IMR-90 (cell line): ENCODE measurements around the gene GMEB1.

Experiments used
- CEBPB ChIP-seq: IDR thresholded peaks from 2 replicates; pipeline ENCODE4 v1.6.1; 2012; ENCODE audit warnings: low read depth, low read length, improper control_type of control experiment
- CHD1 ChIP-seq: IDR thresholded peaks from 2 replicates; pipeline ENCODE4 v1.6.1; 2012; ENCODE audit warnings: low read depth, low read length, improper control_type of control experiment
- CTCF ChIP-seq: conservative IDR thresholded peaks from 2 replicates; pipeline ENCODE4 v1.5.1; 2012; ENCODE audit warnings: mild to moderate bottlenecking, low read depth, low read length, improper control_type of control experiment
- FOS ChIP-seq: fragments of 150-350 bp; IDR thresholded peaks from 2 replicates; pipeline ENCODE4 v1.6.1; 2016; ENCODE audit warnings: low read depth, low read length
- MAFK ChIP-seq: IDR thresholded peaks from 2 replicates; pipeline ENCODE4 v1.6.1; 2012; ENCODE audit warnings: low read depth, low read length, improper control_type of control experiment
- MAZ ChIP-seq: IDR thresholded peaks from 2 replicates; pipeline ENCODE4 v1.6.1; 2012; ENCODE audit warnings: low read depth, mild to moderate bottlenecking, low read length, improper control_type of control experiment, moderate library complexity, borderline replicate concordance
- MXI1 ChIP-seq: IDR thresholded peaks from 2 replicates; pipeline ENCODE4 v1.6.1; 2012; ENCODE audit warnings: low read depth, mild to moderate bottlenecking, low read length, moderate library complexity, borderline replicate concordance
- POLR2A ChIP-seq: IDR thresholded peaks from 2 replicates; pipeline ENCODE4 v1.6.1; 2012; ENCODE audit warnings: mild to moderate bottlenecking, low read depth, low read length
- RAD21 ChIP-seq: IDR thresholded peaks from 2 replicates; pipeline ENCODE4 v1.6.1; 2012; ENCODE audit warnings: low read length, improper control_type of control experiment
- RFX5 ChIP-seq: IDR thresholded peaks from 2 replicates; pipeline ENCODE4 v1.8.0; 2012; ENCODE audit warnings: low read depth, mild to moderate bottlenecking, low read length, moderate library complexity
- SMC3 ChIP-seq: fragments of 150-350 bp; IDR thresholded peaks from 2 replicates; pipeline ENCODE4 v1.6.1; 2016; ENCODE audit warnings: low read depth, mild to moderate bottlenecking, antibody characterized with exemption, low read length, moderate library complexity
- USF2 ChIP-seq: fragments of 150-350 bp; IDR thresholded peaks from 2 replicates; pipeline ENCODE4 v1.6.1; 2017; ENCODE audit warnings: mild to moderate bottlenecking, antibody characterized with exemption, low read length, low read depth

- TF ChIP-seq CTCF, result no peak
- no peak for TF ChIP-seq POLR2A
- no peak for TF ChIP-seq FOS
- TF ChIP-seq CHD1, result no peak
- no peak for TF ChIP-seq RFX5
- TF ChIP-seq RAD21, result no peak
- TF ChIP-seq SMC3, result no peak
- TF ChIP-seq MXI1, result no peak
- TF ChIP-seq MAFK, result no peak
- no peak for TF ChIP-seq USF2
- TF ChIP-seq CEBPB, result no peak
- no peak for TF ChIP-seq MAZ
Measured at GRCh38 chr1:28656335-28656734, 12.2 kb upstream of the GMEB1 start.
